IMR-90 (cell line): ENCODE results near the gene USP47. TPM values are rescaled to one million over a fixed set of nuclear protein-coding genes. Genes with fewer than 3 reads are reported as not detected.

Experiments
- ATAC-seq: fragments of 200-7000 bp; cut with Tn5 transposase; 2 replicates; pipeline ENCODE4 v1.9.1; 2020; ENCODE audit warnings: low read depth, mild to moderate bottlenecking, moderate library complexity
- BruUV-seq: library from RNA; stranded (reverse); fragments of 400-500 nt; replicated peaks from 2 replicates; lab custom pipeline; 2021; lab: Mats Ljungman, UMichigan
- CTCF ChIA-PET: fragments of 300-600 bp; formaldehyde crosslinking; extraction: SDS; loops from one replicate; lab custom pipeline; 2021; ENCODE audit warnings: antibody characterized with exemption; lab: Yijun Ruan, JAX
- POLR2A ChIA-PET: fragments of 300-600 bp; sonication (Branson Sonifier 250); formaldehyde crosslinking; loops from one replicate; lab custom pipeline; 2022; ENCODE audit warnings: antibody characterized with exemption; ENCODE audit not compliant: unreplicated experiment; lab: Charles Lee
- DNase-seq: peaks from one replicate; pipeline ENCODE4 v3.0.0; 2013
- H2AFZ ChIP-seq: replicated peaks from 2 replicates; pipeline ENCODE3; 2013; ENCODE audit warnings: low read length, mild to moderate bottlenecking; ENCODE audit not compliant: poor library complexity
- H2AK5ac ChIP-seq: 2 replicates; pipeline ENCODE4 v1.6.1; 2013; ENCODE audit warnings: low read depth, low read length, inconsistent platforms
- H2AK9ac ChIP-seq: replicated peaks from 2 replicates; pipeline ENCODE3; 2013; ENCODE audit warnings: mild to moderate bottlenecking, low read depth, low read length, moderate library complexity; ENCODE audit not compliant: poor library complexity
- H2BK120ac ChIP-seq: 2 replicates; pipeline ENCODE4 v1.6.1; 2013; ENCODE audit warnings: low read depth, low read length, inconsistent platforms
- H2BK15ac ChIP-seq: 3 replicates; pipeline ENCODE4 v1.6.1; 2013; ENCODE audit warnings: low read depth, low read length, inconsistent platforms
- H2BK20ac ChIP-seq: 2 replicates; pipeline ENCODE4 v1.6.1; 2013; ENCODE audit warnings: low read depth, mild to moderate bottlenecking, inconsistent platforms, low read length, moderate library complexity
- H2BK5ac ChIP-seq: 2 replicates; pipeline ENCODE4 v1.6.1; 2013; ENCODE audit warnings: mild to moderate bottlenecking, low read depth, low read length, inconsistent platforms; ENCODE audit not compliant: poor library complexity, severe bottlenecking
- H3K14ac ChIP-seq: replicated peaks from 2 replicates; pipeline ENCODE4 v1.6.1; 2013; ENCODE audit warnings: low read depth, low read length, inconsistent platforms
- H3K18ac ChIP-seq: 2 replicates; pipeline ENCODE4 v1.6.1; 2013; ENCODE audit warnings: low read depth, low read length, control low read depth
- H3K23ac ChIP-seq: 2 replicates; pipeline ENCODE4 v1.6.1; 2013; ENCODE audit warnings: low read depth, low read length, inconsistent platforms
- H3K27ac ChIP-seq: 2 replicates; pipeline ENCODE4 v1.5.1; 2013; ENCODE audit warnings: mild to moderate bottlenecking, control low read depth, low read length; ENCODE audit not compliant: insufficient read depth
- H3K27me3 ChIP-seq: 2 replicates; pipeline ENCODE4 v1.6.1; 2013; ENCODE audit warnings: low read length; ENCODE audit not compliant: control insufficient read depth, insufficient read depth
- H3K36me3 ChIP-seq: 2 replicates; pipeline ENCODE4 v1.6.1; 2013; ENCODE audit warnings: low read length, mixed read lengths; ENCODE audit not compliant: control insufficient read depth, insufficient read depth
- H3K4ac ChIP-seq: 2 replicates; pipeline ENCODE4 v1.6.1; 2013; ENCODE audit warnings: low read depth, low read length, inconsistent platforms
- H3K4me1 ChIP-seq: 2 replicates; pipeline ENCODE4 v1.6.1; 2013; ENCODE audit warnings: low read length, mixed read lengths; ENCODE audit not compliant: control insufficient read depth, insufficient read depth
- H3K4me2 ChIP-seq: 2 replicates; pipeline ENCODE4 v1.6.1; 2013; ENCODE audit warnings: low read depth, mild to moderate bottlenecking, control low read depth, low read length, moderate library complexity
- H3K4me3 ChIP-seq: 2 replicates; pipeline ENCODE4 v1.5.1; 2013; ENCODE audit warnings: low read depth, mild to moderate bottlenecking, control low read depth, low read length, moderate library complexity; ENCODE audit not compliant: insufficient read depth
- H3K56ac ChIP-seq: 2 replicates; pipeline ENCODE4 v1.6.1; 2013; ENCODE audit warnings: low read length, inconsistent platforms; ENCODE audit not compliant: insufficient read depth; ENCODE audit errors: extremely low read depth
- H3K79me1 ChIP-seq, 2 experiments: 2 replicates each; pipeline ENCODE4 v1.6.1; 2013; ENCODE audit warnings: low read length in 2 of 2, inconsistent platforms in 1 of 2, low read depth in 1 of 2
- H3K9ac ChIP-seq: 2 replicates; pipeline ENCODE4 v1.6.1; 2013; ENCODE audit warnings: low read depth, low read length, control low read depth
- H3K9me1 ChIP-seq: 2 replicates; pipeline ENCODE4 v1.6.1; 2013; ENCODE audit warnings: low read length, inconsistent platforms; ENCODE audit not compliant: insufficient read depth
- H3K9me3 ChIP-seq: 2 replicates; pipeline ENCODE4 v1.6.1; 2013; ENCODE audit warnings: low read length; ENCODE audit not compliant: control insufficient read depth, insufficient read depth
- H4K20me1 ChIP-seq: 2 replicates; pipeline ENCODE4 v1.6.1; 2013; ENCODE audit warnings: low read length, inconsistent platforms; ENCODE audit not compliant: insufficient read depth
- H4K5ac ChIP-seq: 2 replicates; pipeline ENCODE4 v1.6.1; 2013; ENCODE audit warnings: mild to moderate bottlenecking, low read depth, low read length, control low read depth
- H4K8ac ChIP-seq, 2 experiments: 2 replicates each; pipeline ENCODE4 v1.6.1; 2013; ENCODE audit warnings: low read depth in 2 of 2, low read length in 2 of 2, control low read depth in 1 of 2, inconsistent platforms in 1 of 2
- H4K91ac ChIP-seq: 2 replicates; pipeline ENCODE4 v1.6.1; 2013; ENCODE audit warnings: low read depth, low read length, inconsistent platforms; ENCODE audit not compliant: insufficient read depth
- MAZ ChIP-seq: IDR thresholded peaks from 2 replicates; pipeline ENCODE4 v1.6.1; 2012; ENCODE audit warnings: low read depth, mild to moderate bottlenecking, low read length, improper control_type of control experiment, moderate library complexity, borderline replicate concordance
- RFX5 ChIP-seq: IDR thresholded peaks from 2 replicates; pipeline ENCODE4 v1.8.0; 2012; ENCODE audit warnings: low read depth, mild to moderate bottlenecking, low read length, moderate library complexity
- WGBS, 2 experiments: methylation state at CpG; one replicate each; pipeline versions ENCODE4 v1.1.5 to v1.1.7; 2013; ENCODE audit warnings: missing lambda C conversion rate in 2 of 2; ENCODE audit not compliant: insufficient read length in 1 of 2; ENCODE audit errors: extremely low coverage in 2 of 2; 5-methylcytosine and 5-hydroxymethylcytosine counted together
- dilution Hi-C: fragments of 300-500 bp; cut with HindIII; formaldehyde crosslinking; loops from one replicate; pipeline ENCODE4 v1.14.3; 2018; ENCODE audit warnings: low sequenced_read_pairs; ENCODE audit not compliant: unreplicated experiment
- in situ Hi-C: fragments of 300-500 bp; cut with MboI; formaldehyde crosslinking; loops from 3 replicates; pipeline ENCODE4 v1.14.3; 2019; ENCODE audit warnings: low sequenced_read_pairs, inconsistent platforms, mixed read lengths
- intact Hi-C: fragments of 100-400 bp; cut with micrococcal nuclease; formaldehyde crosslinking; loops from 2 replicates; pipeline ENCODE4 v1.10.0; 2022
- polyA plus RNA-seq, 3 experiments: library from polyadenylated mRNA; depleted of rRNA; stranded (reverse); fragments of >200 nt; gene quantifications; 2 replicates each; pipeline ENCODE4 v1.2.3, GENCODE V29; 2012; ENCODE audit warnings: low replicate concordance in 1 of 3
- total RNA-seq: library from RNA; depleted of rRNA; stranded (reverse); fragments of >200 nt; gene quantifications from 2 replicates; pipeline ENCODE4 v1.2.3, GENCODE V29; 2012

The USP47 gene
- total and polyA plus RNA-seq, 2 of the 4 experiments (the other 2 are of a cell fraction): 15.0 to 110 TPM

DNA sequence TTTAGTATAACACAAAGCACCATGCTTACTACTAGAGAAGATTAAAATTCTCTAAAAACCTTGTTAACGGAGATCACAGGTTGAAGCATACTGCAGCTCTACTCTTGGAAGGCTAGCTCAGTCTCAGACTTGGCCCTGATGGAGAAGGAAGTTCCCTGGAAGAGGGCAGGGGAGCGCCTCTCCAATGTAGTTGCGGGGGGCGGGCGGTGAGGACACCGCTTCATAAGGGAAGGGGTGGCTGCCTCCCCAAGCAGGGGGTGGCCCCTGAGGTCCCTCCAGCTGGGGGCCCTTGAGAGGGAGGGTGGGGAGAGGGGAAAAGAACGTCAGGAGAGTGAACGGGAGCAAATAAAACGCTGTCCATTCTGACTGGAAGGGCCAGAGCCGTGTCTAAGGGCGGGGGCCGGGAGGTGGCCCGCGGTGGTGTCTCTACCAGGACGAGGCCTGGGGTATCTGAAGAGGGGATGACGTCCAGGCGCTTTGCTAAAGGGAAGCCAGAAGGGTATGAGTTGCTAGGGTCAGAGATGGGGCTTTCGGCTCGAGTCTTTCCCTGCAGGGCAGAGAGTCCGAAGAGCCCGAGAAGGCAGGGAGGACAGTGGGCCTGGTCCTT lies 553 bp upstream of the USP47 start:
- Histone ChIP-seq H3K79me1 (peaks cover 0 to 22% of the 10 kb centered on the region in 2 experiments; a peak in 2 of 4 replicates), H3K14ac (peak overlapping the region; percentile 100), H2BK15ac (peak overlapping the region; percentile 97; the same call in 2 of the 3 replicates), H3K56ac (peak overlapping the region; percentile 98), H4K91ac (peak overlapping the region; percentile 98), H2AFZ (peak overlapping the region; percentile 100), H3K4me1 (peaks cover 4% of the 10 kb centered on the region; the same call in 1 of the 2 replicates), H2AK9ac (peak overlapping the region; percentile 78), H2BK5ac (peak overlapping the region; percentile 97), H3K9ac (peak overlapping the region; percentile 89), H2BK20ac (peak overlapping the region; percentile 83), H3K4me2 (peak overlapping the region; percentile 88), H2BK120ac (peak overlapping the region; percentile 99), H3K27me3 (no peaks in the 10 kb centered on the region), H3K27ac (peak overlapping the region; percentile 95), H4K20me1 (peaks cover 26% of the 10 kb centered on the region), H3K36me3 (no peaks in the 10 kb centered on the region), H3K23ac (peak overlapping the region; percentile 99), H3K4ac (peak overlapping the region; percentile 100), H3K9me3 (no peaks in the 10 kb centered on the region), H4K5ac (peak overlapping the region; percentile 98), H3K4me3 (peak overlapping the region; percentile 98), H4K8ac (peak overlapping the region; percentile 99 to 100), H2AK5ac (peak overlapping the region; percentile 43; the same call in 1 of the 2 replicates), H3K18ac (peak overlapping the region; percentile 96), H3K9me1 (peaks cover 4% of the 10 kb centered on the region)
- CTCF ChIA-PET: interaction anchor here (0.6 to 1.2 kb wide), 3 partner anchors 16 to 49 kb away, joined by 3 to 5 read pairs (median 4); no protein-coding TSS in a partner anchor
- dilution Hi-C loops (no loop called here), intact Hi-C loops (loop anchor here (1.0 to 5.0 kb wide), 2 partner anchors 42 to 66 kb away; no protein-coding TSS in a partner anchor), in situ Hi-C loops (no loop called here)
- POLR2A ChIA-PET: interaction anchor here (0.7 kb wide), 3 partner anchors 15 to 916 kb away, joined by 3 to 5 read pairs (median 3); no protein-coding TSS in a partner anchor
- no TSS peak for BruUV-seq
- no peak for DNase-seq
- TF ChIP-seq RFX5 (no peak), MAZ (peak; percentile 23; the same call in 1 of the 2 replicates)
- 0% methylated on average over 8 of the region's 21 CpGs; no CpG with 5 or more reads in 1 of the 2 experiments for WGBS, 2 experiments
- ATAC-seq: peak; percentile 60
